WI38 (cell line): ENCODE results near the gene PLEKHG3.
"Not testable (repeated sequence)": the region's sequence is repeated elsewhere in the genome, so short reads cannot be mapped to it uniquely, and the experiment has no call there.

Source experiments
- H3K4me3 ChIP-seq: 2 replicates; pipeline ENCODE4 v1.5.1; 2011; ENCODE audit warnings: low read depth, mild to moderate bottlenecking, control low read depth, low read length
- CTCF ChIP-seq: IDR thresholded peaks from 2 replicates; pipeline ENCODE4 v1.5.1; 2012; ENCODE audit warnings: low read depth, mild to moderate bottlenecking, control low read depth, low read length

PLEKHG3 gene

GRCh38 chr14:64704143-64704742 lies at the start of gene PLEKHG3:
TSS of gene PLEKHG3 (plus strand) at chr14:64704424. CDS start at chr14:64727632, 23,208 bp downstream.
- TF ChIP-seq CTCF, result no peak
- H3K4me3 ChIP-seq, result peak within 1 kb of the TSS; percentile 77

- TF ChIP-seq CTCF, result no peak
These were observed 49.3 kb upstream of the PLEKHG3 start for GRCh38 chr14:64654901-64655300.

GRCh38 chr14:64656986-64657385 lies 47.2 kb upstream of the PLEKHG3 start:
- no peak overlapping the region for H3K4me3 ChIP-seq
- TF ChIP-seq CTCF, result no peak

More at GRCh38 chr14:64654901-64655300, 49.3 kb upstream of the PLEKHG3 start:
- H3K4me3 ChIP-seq, result no peak overlapping the region

GRCh38 chr14:64658201-64658600 lies 46.0 kb upstream of the PLEKHG3 start:
- H3K4me3 ChIP-seq, result no peak overlapping the region
- no peak for TF ChIP-seq CTCF

GRCh38 chr14:64658700-64659264 lies 45.4 kb upstream of the PLEKHG3 start:
- not testable (repeated sequence) for H3K4me3 ChIP-seq

- H3K4me3 ChIP-seq, result no peak overlapping the region
- TF ChIP-seq CTCF, result no peak
These were observed 44.9 kb upstream of the PLEKHG3 start for GRCh38 chr14:64659366-64659765.

- H3K4me3 ChIP-seq, result no peak overlapping the region
These were observed 41.0 kb upstream of the PLEKHG3 start for GRCh38 chr14:64663174-64663573.

More at GRCh38 chr14:64663174-64663573, 41.0 kb upstream of the PLEKHG3 start:
- TF ChIP-seq CTCF, result no peak
